GM12873 (cell line): ENCODE data around the gene ANKFN1.

ENCODE experiments used
- CTCF ChIP-seq: IDR thresholded peaks from 2 replicates; pipeline ENCODE4 v1.5.1; 2012; ENCODE audit warnings: low read depth, mild to moderate bottlenecking, moderate library complexity, low read length, control low read depth; ENCODE audit not compliant: insufficient read depth; ENCODE audit errors: missing control alignments

Gene ANKFN1

GRCh38 chr17:56131431-56131830 lies 21.8 kb upstream of the ANKFN1 start:
- no peak for TF ChIP-seq CTCF

DNA sequence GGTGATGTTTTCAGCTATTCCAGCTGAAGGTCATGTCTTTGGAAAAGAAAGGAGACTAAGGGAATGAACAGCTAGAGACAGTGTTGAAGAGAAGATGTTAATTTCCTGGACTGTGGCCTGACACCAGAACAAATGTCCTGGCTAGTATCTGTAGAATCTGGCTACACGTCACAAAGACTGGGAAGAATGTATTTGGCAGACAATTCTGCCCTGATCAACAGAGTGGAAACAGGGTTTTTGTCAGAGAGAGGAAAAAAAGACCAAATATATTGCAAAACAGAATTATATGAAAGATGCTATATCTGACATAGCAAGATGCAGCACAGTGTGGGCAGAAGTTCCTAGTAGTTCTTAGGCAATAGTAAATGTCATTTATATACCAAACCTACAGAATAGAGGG lies 17.0 kb upstream of the ANKFN1 start:
- no peak for TF ChIP-seq CTCF

GRCh38 chr17:56141046-56141839 lies 12.0 kb upstream of the ANKFN1 start:
- TF ChIP-seq CTCF: no peak

GRCh38 chr17:56142325-56142724 lies 10.9 kb upstream of the ANKFN1 start:
- TF ChIP-seq CTCF: no peak

- no peak for TF ChIP-seq CTCF
Observed at GRCh38 chr17:56142781-56143180, 10.5 kb upstream of the ANKFN1 start.

GRCh38 chr17:56144223-56144622 lies 9.1 kb upstream of the ANKFN1 start:
- no peak for TF ChIP-seq CTCF

GRCh38 chr17:56146534-56146933 lies 6.7 kb upstream of the ANKFN1 start:
- no peak for TF ChIP-seq CTCF
